NCI-H226 (cell line): ENCODE measurements around the gene CST7.
A peak's percentile ranks its signal among the peaks of the same experiment; 100 is the strongest.
"Not testable (repeated sequence)": the region's sequence is repeated elsewhere in the genome, so short reads cannot be mapped to it uniquely, and the experiment has no call there.

Source experiments
- DNase-seq: peaks from one replicate; pipeline ENCODE4 v3.0.0-alpha.2; 2015

Gene CST7

GRCh38 chr20:24948939-24949679 lies at the start of gene CST7:
Gene CST7 (plus strand): TSS chr20:24949269. CDS start chr20:24949506, 237 bp downstream.
- DNase-seq = peak; percentile 21

GRCh38 chr20:24906806-24907205 lies 42.3 kb upstream of the CST7 start:
- no peak for DNase-seq

GRCh38 chr20:24908642-24909041 lies 40.4 kb upstream of the CST7 start:
- no peak for DNase-seq

GRCh38 chr20:24909086-24909780 lies 39.8 kb upstream of the CST7 start:
- no peak for DNase-seq

- DNase-seq = no peak
Measured at GRCh38 chr20:24909861-24910260, 39.2 kb upstream of the CST7 start.

GRCh38 chr20:24910461-24910860 lies 38.6 kb upstream of the CST7 start:
- no peak for DNase-seq

- DNase-seq = no peak
Measured at GRCh38 chr20:24911461-24911860, 37.6 kb upstream of the CST7 start.

GRCh38 chr20:24912397-24913075 lies 36.5 kb upstream of the CST7 start:
- no peak for DNase-seq

- DNase-seq = no peak
Measured at GRCh38 chr20:24913076-24913628, 35.9 kb upstream of the CST7 start.

- no peak for DNase-seq
Measured at GRCh38 chr20:24914388-24915241, 34.5 kb upstream of the CST7 start.

GRCh38 chr20:24915440-24915839 lies 33.6 kb upstream of the CST7 start:
- DNase-seq = no peak

- no peak for DNase-seq
Measured at GRCh38 chr20:24915892-24916291, 33.2 kb upstream of the CST7 start.

GRCh38 chr20:24916412-24916811 lies 32.7 kb upstream of the CST7 start:
- no peak for DNase-seq

GRCh38 chr20:24917056-24917455 lies 32.0 kb upstream of the CST7 start:
- no peak for DNase-seq

- peak; percentile 18 for DNase-seq
Measured at GRCh38 chr20:24917797-24918578, 31.1 kb upstream of the CST7 start.

- no peak for DNase-seq
Measured at GRCh38 chr20:24918579-24919566, 30.2 kb upstream of the CST7 start.

GRCh38 chr20:24919665-24920064 lies 29.4 kb upstream of the CST7 start:
- DNase-seq = not testable (repeated sequence)

- not testable (repeated sequence) for DNase-seq
Measured at GRCh38 chr20:24920706-24921105, 28.4 kb upstream of the CST7 start.

GRCh38 chr20:24929259-24929658 lies 19.8 kb upstream of the CST7 start:
- DNase-seq = not testable (repeated sequence)
